ENCODE measurements around the gene TMPO.
"Not testable (repeated sequence)": the region's sequence is repeated elsewhere in the genome, so short reads cannot be mapped to it uniquely, and the experiment has no call there.

Gene TMPO

DNA sequence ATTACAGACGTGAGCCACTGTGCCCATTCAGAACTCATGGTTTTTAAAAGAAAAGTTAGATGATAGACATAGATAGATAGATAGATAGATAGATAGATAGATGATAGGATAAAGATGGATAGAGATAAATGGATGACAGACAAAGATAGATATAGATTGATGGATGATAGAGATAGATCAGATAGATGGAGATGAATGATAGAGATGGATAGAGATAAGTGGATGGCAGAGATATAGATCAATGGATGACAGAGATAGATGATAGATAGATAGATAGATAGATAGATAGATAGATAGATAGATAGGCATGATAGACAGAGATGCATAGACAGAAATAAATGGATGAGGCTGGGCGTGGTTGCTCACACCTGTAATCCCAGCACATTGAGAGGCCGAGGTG lies 64.4 kb downstream of the TMPO start:
- no peak for DNase-seq

DNA sequence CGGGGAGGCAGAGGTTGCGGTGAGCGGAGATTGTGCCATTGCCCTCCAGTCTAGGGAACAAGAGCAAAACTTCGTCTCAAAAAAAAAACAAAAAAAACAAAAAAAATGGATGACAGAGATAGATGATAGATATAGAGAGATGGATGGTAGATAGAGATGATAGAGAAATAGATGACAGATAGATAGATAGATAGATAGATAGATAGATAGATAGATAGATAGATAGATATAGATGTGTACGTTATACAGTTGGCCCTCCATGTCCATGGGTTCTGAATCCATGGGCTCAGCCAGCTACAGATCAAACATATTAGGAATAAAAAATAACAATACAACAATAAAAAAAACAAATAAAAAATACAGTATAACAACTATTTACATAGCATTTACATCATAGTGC lies 65.3 kb downstream of the TMPO start:
- no peak for DNase-seq

GRCh38 chr12:98581101-98581500 lies 65.7 kb downstream of the TMPO start:
- no peak for DNase-seq

- no peak for DNase-seq
Observed at GRCh38 chr12:98582093-98582492, 66.7 kb downstream of the TMPO start.

- DNase-seq, result no peak
Observed at GRCh38 chr12:98587084-98587483, 71.7 kb downstream of the TMPO start.

- no peak for DNase-seq
Observed at GRCh38 chr12:98591209-98591608, 75.8 kb downstream of the TMPO start.

- no peak for DNase-seq
Observed at GRCh38 chr12:98592825-98593322, 77.5 kb downstream of the TMPO start.

DNA sequence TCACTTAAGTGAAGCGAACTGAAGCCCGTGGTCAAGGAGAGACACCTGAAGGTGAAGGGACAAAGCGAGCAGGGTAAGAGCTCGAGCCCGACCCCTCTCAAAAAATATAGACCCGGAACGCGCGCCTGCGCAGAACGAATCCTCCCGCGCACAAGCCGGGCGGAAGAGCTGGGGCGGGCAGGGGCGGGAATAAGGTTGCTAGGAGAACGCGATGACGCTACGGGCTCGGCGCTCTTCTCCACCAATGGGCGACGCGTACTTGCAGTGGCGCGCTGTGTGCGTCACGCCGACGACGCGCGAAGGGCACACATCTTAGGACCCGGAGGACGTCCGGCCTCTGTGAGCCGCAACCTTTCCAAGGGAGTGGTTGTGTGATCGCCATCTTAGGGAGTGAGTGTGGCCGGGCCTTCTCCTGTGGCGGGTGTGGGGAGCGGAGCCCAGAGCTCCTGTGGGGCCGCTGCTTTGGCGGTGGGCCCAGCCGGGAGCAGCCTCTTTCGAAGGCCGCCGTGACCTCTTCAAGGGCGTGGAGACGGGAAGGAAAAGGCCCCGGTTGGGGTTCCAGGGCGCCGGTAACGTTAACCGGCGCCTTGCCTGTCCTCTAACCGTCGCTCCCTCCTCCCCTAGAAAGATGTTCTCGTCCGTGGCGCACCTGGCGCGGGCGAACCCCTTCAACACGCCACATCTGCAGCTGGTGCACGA lies 78.1 kb downstream of the TMPO start, which contains the start of gene SLC25A3:
Gene SLC25A3, plus strand, starts transcription at position 336 of the 699 bp plus-strand sequence. Its CDS starts 293 bp downstream, at position 629.
- peak; percentile 94 for DNase-seq

- DNase-seq, result no peak
Observed at GRCh38 chr12:98594050-98594835, 78.9 kb downstream of the TMPO start.

DNA sequence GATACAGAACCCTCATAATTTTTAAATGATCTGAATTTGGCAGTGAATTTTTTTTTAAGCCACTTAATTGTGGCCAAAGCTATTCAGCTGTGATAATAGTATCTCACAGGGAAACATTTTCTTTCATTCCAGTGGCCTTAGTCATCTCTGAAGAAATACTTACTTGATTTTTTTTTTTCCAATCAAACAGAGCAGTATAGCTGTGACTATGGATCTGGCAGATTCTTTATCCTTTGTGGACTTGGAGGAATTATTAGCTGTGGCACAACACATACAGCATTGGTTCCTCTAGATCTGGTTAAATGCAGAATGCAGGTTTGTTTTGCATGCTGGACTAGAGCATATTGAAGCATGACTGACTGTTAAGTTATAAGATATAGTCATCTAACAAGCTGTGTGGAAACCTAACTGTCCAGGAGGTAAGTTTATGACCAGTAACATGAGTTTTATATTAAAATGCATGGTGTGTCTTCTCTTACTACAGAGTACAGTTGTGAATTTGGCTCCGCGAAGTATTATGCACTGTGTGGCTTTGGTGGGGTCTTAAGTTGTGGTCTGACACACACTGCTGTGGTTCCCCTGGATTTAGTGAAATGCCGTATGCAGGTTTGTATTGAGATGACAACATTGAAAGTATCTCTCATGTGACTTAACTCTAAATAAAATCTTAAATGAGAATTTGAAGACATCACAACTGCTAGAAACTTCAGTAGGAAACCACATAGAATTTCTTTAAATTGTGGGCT lies 80.0 kb downstream of the TMPO start:
- DNase-seq, result no peak

- DNase-seq, result not testable (repeated sequence)
Observed at GRCh38 chr12:98597313-98597712, 81.9 kb downstream of the TMPO start.
